HG03280 (cell line): ENCODE measurements around the gene MED9.

Experiments used
- ATAC-seq: cut with Tn5 transposase; IDR thresholded peaks from one replicate; pipeline ENCODE4 v1.9.1; 2021; ENCODE audit warnings: mild to moderate bottlenecking, moderate library complexity; ENCODE audit not compliant: unreplicated experiment

The MED9 gene

GRCh38 chr17:17533901-17534441 is 57.2 kb downstream of the MED9 start:
- no peak for ATAC-seq

GRCh38 chr17:17535957-17536356 is 59.2 kb downstream of the MED9 start:
- no peak for ATAC-seq

- no peak for ATAC-seq
Measured at GRCh38 chr17:17536702-17537101, 59.9 kb downstream of the MED9 start.

- no peak for ATAC-seq
Measured at GRCh38 chr17:17537311-17538099, 60.7 kb downstream of the MED9 start.

- ATAC-seq: no peak
Measured at GRCh38 chr17:17538417-17539391, 61.9 kb downstream of the MED9 start.

- no peak for ATAC-seq
Measured at GRCh38 chr17:17539591-17539990, 62.8 kb downstream of the MED9 start.

- ATAC-seq: no peak
Measured at GRCh38 chr17:17540278-17540906, 63.6 kb downstream of the MED9 start.

- ATAC-seq: no peak
Measured at GRCh38 chr17:17540935-17541639, 64.3 kb downstream of the MED9 start.

GRCh38 chr17:17541640-17542001 is 64.8 kb downstream of the MED9 start:
- no peak for ATAC-seq
